ENCODE measurements around the gene CASP12. TPM values are rescaled to one million over a fixed set of nuclear protein-coding genes. Genes with fewer than 3 reads are reported as not detected.
"Not testable (repeated sequence)": the region's sequence is repeated elsewhere in the genome, so short reads cannot be mapped to it uniquely, and the experiment has no call there.

The CASP12 gene
- total RNA-seq = not detected in 2 replicates

- Mint-ChIP-seq H3K9me3 (no peaks in the 10 kb centered on the region), H3K27me3 (ENCODE audit: low read depth) (peaks cover 5% of the 10 kb centered on the region), H3K36me3 (ENCODE audit: low read depth) (no peaks in the 10 kb centered on the region), H3K4me3 (ENCODE audit: low read depth) (peak within 1 kb of the TSS; percentile 43), H3K27ac (no peak within 1 kb of the TSS), H3K4me1 (ENCODE audit: low read depth) (peaks cover 9% of the 10 kb centered on the region)
- DNase-seq (ENCODE audit: low spot score) = no peak
- intact Hi-C loops (cut with micrococcal nuclease) = no loop called here
These were observed at the start of gene CASP12 for GRCh38 chr11:104897891-104898684. Gene CASP12, minus strand, starts transcription at chr11:104898460.

GRCh38 chr11:104946907-104947306, 48.6 kb upstream of the CASP12 start:
- intact Hi-C loops (cut with micrococcal nuclease) = loop anchor here (2.0 kb wide), 1 partner anchor 22 kb away; the partner anchor contains the start of gene CASP4

GRCh38 chr11:104944076-104944475, 45.8 kb upstream of the CASP12 start:
- H3K36me3 Mint-ChIP-seq (ENCODE audit: low read depth) = peaks cover 65% of the 10 kb centered on the region
- no peak for DNase-seq (ENCODE audit: low spot score)
- H3K4me1 Mint-ChIP-seq (ENCODE audit: low read depth) = peaks cover 5% of the 10 kb centered on the region
- H3K27ac Mint-ChIP-seq = no peak overlapping the region
- peaks cover 2% of the 10 kb centered on the region for H3K27me3 Mint-ChIP-seq (ENCODE audit: low read depth)
- no peaks in the 10 kb centered on the region for H3K9me3 Mint-ChIP-seq
- H3K4me3 Mint-ChIP-seq (ENCODE audit: low read depth) = no peak overlapping the region
- intact Hi-C loops (cut with micrococcal nuclease) = no loop called here

More at GRCh38 chr11:104946907-104947306, 48.6 kb upstream of the CASP12 start:
- peaks cover 91% of the 10 kb centered on the region for H3K36me3 Mint-ChIP-seq (ENCODE audit: low read depth)
- no peaks in the 10 kb centered on the region for H3K27me3 Mint-ChIP-seq (ENCODE audit: low read depth)
- H3K27ac Mint-ChIP-seq = no peak overlapping the region
- no peaks in the 10 kb centered on the region for H3K9me3 Mint-ChIP-seq
- DNase-seq (ENCODE audit: low spot score) = no peak
- H3K4me1 Mint-ChIP-seq (ENCODE audit: low read depth) = peaks cover 5% of the 10 kb centered on the region
- H3K4me3 Mint-ChIP-seq (ENCODE audit: low read depth) = no peak overlapping the region

- Mint-ChIP-seq H3K4me1 (ENCODE audit: low read depth) (peaks cover 5% of the 10 kb centered on the region), H3K9me3 (no peaks in the 10 kb centered on the region), H3K4me3 (ENCODE audit: low read depth) (no peak overlapping the region), H3K27ac (no peak overlapping the region), H3K36me3 (ENCODE audit: low read depth) (peaks cover 60% of the 10 kb centered on the region), H3K27me3 (ENCODE audit: low read depth) (peaks cover 2% of the 10 kb centered on the region)
- intact Hi-C loops (cut with micrococcal nuclease) = no loop called here
- DNase-seq (ENCODE audit: low spot score) = no peak
These were observed 45.3 kb upstream of the CASP12 start for GRCh38 chr11:104943561-104943960.

GRCh38 chr11:104934594-104934993, 36.3 kb upstream of the CASP12 start:
- H3K36me3 Mint-ChIP-seq (ENCODE audit: low read depth) = peaks cover 3% of the 10 kb centered on the region
- peaks cover 14% of the 10 kb centered on the region for H3K4me1 Mint-ChIP-seq (ENCODE audit: low read depth)
- peaks cover 30% of the 10 kb centered on the region for H3K9me3 Mint-ChIP-seq
- intact Hi-C loops (cut with micrococcal nuclease) = no loop called here
- H3K27me3 Mint-ChIP-seq (ENCODE audit: low read depth) = peaks cover 19% of the 10 kb centered on the region
- no peak overlapping the region for H3K27ac Mint-ChIP-seq
- H3K4me3 Mint-ChIP-seq (ENCODE audit: low read depth) = no peak overlapping the region
- no peak for DNase-seq (ENCODE audit: low spot score)

GRCh38 chr11:104934073-104934472, 35.8 kb upstream of the CASP12 start:
- intact Hi-C loops (cut with micrococcal nuclease); H3K36me3 Mint-ChIP-seq (ENCODE audit: low read depth); DNase-seq (ENCODE audit: low spot score); H3K4me3 Mint-ChIP-seq (ENCODE audit: low read depth); H3K27ac Mint-ChIP-seq: not testable (repeated sequence)
- H3K4me1 Mint-ChIP-seq (ENCODE audit: low read depth) = peaks cover 14% of the 10 kb centered on the region
- peaks cover 34% of the 10 kb centered on the region for H3K9me3 Mint-ChIP-seq
- peaks cover 22% of the 10 kb centered on the region for H3K27me3 Mint-ChIP-seq (ENCODE audit: low read depth)

- peaks cover 15% of the 10 kb centered on the region for H3K36me3 Mint-ChIP-seq (ENCODE audit: low read depth)
These were observed 30.6 kb upstream of the CASP12 start for GRCh38 chr11:104928811-104929210.

GRCh38 chr11:104926771-104927611, 28.7 kb upstream of the CASP12 start:
- Mint-ChIP-seq H3K4me3 (ENCODE audit: low read depth) (no peak overlapping the region), H3K9me3 (peaks cover 48% of the 10 kb centered on the region), H3K36me3 (ENCODE audit: low read depth) (peaks cover 12% of the 10 kb centered on the region), H3K4me1 (ENCODE audit: low read depth) (peaks cover 7% of the 10 kb centered on the region), H3K27me3 (ENCODE audit: low read depth) (peaks cover 20% of the 10 kb centered on the region), H3K27ac (no peak overlapping the region)
- no peak for DNase-seq (ENCODE audit: low spot score)
- intact Hi-C loops (cut with micrococcal nuclease) = no loop called here

More at GRCh38 chr11:104928811-104929210, 30.6 kb upstream of the CASP12 start:
- Mint-ChIP-seq H3K27ac (no peak overlapping the region), H3K9me3 (peaks cover 50% of the 10 kb centered on the region), H3K27me3 (ENCODE audit: low read depth) (peaks cover 20% of the 10 kb centered on the region), H3K4me1 (ENCODE audit: low read depth) (peaks cover 3% of the 10 kb centered on the region), H3K4me3 (ENCODE audit: low read depth) (no peak overlapping the region)
- no peak for DNase-seq (ENCODE audit: low spot score)
- intact Hi-C loops (cut with micrococcal nuclease) = no loop called here

GRCh38 chr11:104925850-104926249, 27.6 kb upstream of the CASP12 start:
- no peak overlapping the region for H3K27ac Mint-ChIP-seq
- peaks cover 12% of the 10 kb centered on the region for H3K36me3 Mint-ChIP-seq (ENCODE audit: low read depth)
- peaks cover 7% of the 10 kb centered on the region for H3K4me1 Mint-ChIP-seq (ENCODE audit: low read depth)
- no peak overlapping the region for H3K4me3 Mint-ChIP-seq (ENCODE audit: low read depth)
- H3K27me3 Mint-ChIP-seq (ENCODE audit: low read depth) = peaks cover 16% of the 10 kb centered on the region
- intact Hi-C loops (cut with micrococcal nuclease) = no loop called here
- H3K9me3 Mint-ChIP-seq = peaks cover 48% of the 10 kb centered on the region
- no peak for DNase-seq (ENCODE audit: low spot score)

GRCh38 chr11:104918113-104918824, 20.0 kb upstream of the CASP12 start:
- H3K4me1 Mint-ChIP-seq (ENCODE audit: low read depth) = peaks cover 37% of the 10 kb centered on the region
- no peaks in the 10 kb centered on the region for H3K27me3 Mint-ChIP-seq (ENCODE audit: low read depth)
- H3K9me3 Mint-ChIP-seq = peaks cover 8% of the 10 kb centered on the region
- H3K27ac Mint-ChIP-seq = peak overlapping the region; percentile 71
- no peak for DNase-seq (ENCODE audit: low spot score)
- peak overlapping the region; percentile 81 for H3K4me3 Mint-ChIP-seq (ENCODE audit: low read depth)
- intact Hi-C loops (cut with micrococcal nuclease) = loop anchor here (1.0 to 10.0 kb wide), 3 partner anchors 49 to 309 kb away; partner anchors contain the start of gene CASP4
- H3K36me3 Mint-ChIP-seq (ENCODE audit: low read depth) = no peaks in the 10 kb centered on the region

- DNase-seq (ENCODE audit: low spot score) = no peak
- peaks cover 33% of the 10 kb centered on the region for H3K4me1 Mint-ChIP-seq (ENCODE audit: low read depth)
- peak overlapping the region; percentile 81 for H3K4me3 Mint-ChIP-seq (ENCODE audit: low read depth)
- H3K27ac Mint-ChIP-seq = peak overlapping the region; percentile 50
- peaks cover 4% of the 10 kb centered on the region for H3K9me3 Mint-ChIP-seq
- intact Hi-C loops (cut with micrococcal nuclease) = loop anchor here (1.0 to 10.0 kb wide), 3 partner anchors 50 to 308 kb away; partner anchors contain the start of gene CASP4
- no peaks in the 10 kb centered on the region for H3K36me3 Mint-ChIP-seq (ENCODE audit: low read depth)
- H3K27me3 Mint-ChIP-seq (ENCODE audit: low read depth) = no peaks in the 10 kb centered on the region
These were observed 19.2 kb upstream of the CASP12 start for GRCh38 chr11:104917271-104918112.

Measured in activated T-helper 2 cell treated with anti-CD3 and anti-CD28 coated beads, Interferon-gamma antibody, Interleukin-2, Interleukin-4, amounts not matched to agents 10 μg/mL and 5 μg/mL and 100 μg/mL, durations not matched to agents 14 hours and 24 hours and 36 hours (primary cell).